ENCODE measurements around the gene S100A3.

DNA sequence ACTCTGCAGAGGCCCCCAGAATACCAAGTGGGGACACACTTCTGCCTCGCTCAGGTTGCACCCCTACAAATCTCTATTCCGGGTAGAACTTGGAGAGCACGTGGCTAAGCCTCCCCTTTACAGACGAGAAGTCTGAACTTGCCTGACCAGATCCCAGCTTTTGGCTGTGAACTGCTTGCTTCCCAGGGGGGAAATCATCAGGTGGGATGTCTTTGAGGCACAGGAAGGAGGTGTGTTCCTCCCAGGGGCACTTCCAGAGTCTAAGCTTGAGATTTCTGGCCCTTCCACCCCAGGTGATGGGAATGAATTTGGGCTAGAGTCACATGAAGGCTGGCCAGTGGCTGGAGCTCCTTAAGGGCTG, 1.3 kb upstream of the S100A3 start:
- TF ChIP-seq, protein P1, sequence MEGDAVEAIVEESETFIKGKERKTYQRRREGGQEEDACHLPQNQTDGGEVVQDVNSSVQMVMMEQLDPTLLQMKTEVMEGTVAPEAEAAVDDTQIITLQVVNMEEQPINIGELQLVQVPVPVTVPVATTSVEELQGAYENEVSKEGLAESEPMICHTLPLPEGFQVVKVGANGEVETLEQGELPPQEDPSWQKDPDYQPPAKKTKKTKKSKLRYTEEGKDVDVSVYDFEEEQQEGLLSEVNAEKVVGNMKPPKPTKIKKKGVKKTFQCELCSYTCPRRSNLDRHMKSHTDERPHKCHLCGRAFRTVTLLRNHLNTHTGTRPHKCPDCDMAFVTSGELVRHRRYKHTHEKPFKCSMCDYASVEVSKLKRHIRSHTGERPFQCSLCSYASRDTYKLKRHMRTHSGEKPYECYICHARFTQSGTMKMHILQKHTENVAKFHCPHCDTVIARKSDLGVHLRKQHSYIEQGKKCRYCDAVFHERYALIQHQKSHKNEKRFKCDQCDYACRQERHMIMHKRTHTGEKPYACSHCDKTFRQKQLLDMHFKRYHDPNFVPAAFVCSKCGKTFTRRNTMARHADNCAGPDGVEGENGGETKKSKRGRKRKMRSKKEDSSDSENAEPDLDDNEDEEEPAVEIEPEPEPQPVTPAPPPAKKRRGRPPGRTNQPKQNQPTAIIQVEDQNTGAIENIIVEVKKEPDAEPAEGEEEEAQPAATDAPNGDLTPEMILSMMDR (conservative IDR thresholded peaks at IDR 0.05): no peak
- TF ChIP-seq EZH2 (IDR thresholded peaks at IDR 0.05; ENCODE audit: low read depth): no peak
